BLaER1 (cell line): ENCODE data around the gene TUBGCP2.
A peak's percentile ranks its signal among the peaks of the same experiment; 100 is the strongest.

Experiments used
- H3K27ac ChIP-seq: shearing (Covaris generic); formaldehyde crosslinking; 2 replicates; pipeline ENCODE4 v1.8.1; 2022
- H3K27me3 ChIP-seq: shearing (Covaris generic); formaldehyde crosslinking; 2 replicates; pipeline ENCODE4 v1.8.1; 2022
- H3K36me3 ChIP-seq: shearing (Covaris generic); formaldehyde crosslinking; 2 replicates; pipeline ENCODE4 v1.8.1; 2022
- H3K4me1 ChIP-seq: shearing (Covaris generic); formaldehyde crosslinking; 2 replicates; pipeline ENCODE4 v1.8.1; 2022
- H3K4me2 ChIP-seq: shearing (Covaris generic); formaldehyde crosslinking; 2 replicates; pipeline ENCODE4 v1.8.1; 2022
- H3K4me3 ChIP-seq: shearing (Covaris generic); formaldehyde crosslinking; 2 replicates; pipeline ENCODE4 v1.8.1; 2022
- H3K9ac ChIP-seq: shearing (Covaris generic); formaldehyde crosslinking; 2 replicates; pipeline ENCODE4 v1.8.1; 2022
- H3K9me3 ChIP-seq: shearing (Covaris generic); formaldehyde crosslinking; 2 replicates; pipeline ENCODE4 v1.8.1; 2022
- H4K20me1 ChIP-seq: shearing (Covaris generic); formaldehyde crosslinking; 2 replicates; pipeline ENCODE4 v1.8.1; 2022
- Cebpa-rat ChIP-seq: shearing (Covaris generic); IDR thresholded peaks from 2 replicates; pipeline ENCODE4 v1.8.1; 2022

Gene TUBGCP2

GRCh38 chr10:133281628-133282372 lies 26.9 kb downstream of the TUBGCP2 start:
- TF ChIP-seq Cebpa-rat: no peak
- H3K36me3 ChIP-seq: peaks cover 88% of the 10 kb centered on the region
- peaks cover 32% of the 10 kb centered on the region for H3K4me1 ChIP-seq
- H4K20me1 ChIP-seq: peaks cover 68% of the 10 kb centered on the region
- no peak overlapping the region for H3K4me2 ChIP-seq
- no peak overlapping the region for H3K4me3 ChIP-seq
- peaks cover 6% of the 10 kb centered on the region; the same call in 1 of the 2 replicates for H3K27me3 ChIP-seq
- no peak overlapping the region for H3K9ac ChIP-seq
- no peak overlapping the region for H3K27ac ChIP-seq
- H3K9me3 ChIP-seq: no peaks in the 10 kb centered on the region

- no peak for TF ChIP-seq Cebpa-rat
- Histone ChIP-seq H3K36me3 (peaks cover 81% of the 10 kb centered on the region), H4K20me1 (peaks cover 68% of the 10 kb centered on the region)
These were observed 27.6 kb downstream of the TUBGCP2 start for GRCh38 chr10:133281084-133281483.

GRCh38 chr10:133280391-133281059 lies 28.1 kb downstream of the TUBGCP2 start:
- no peak for TF ChIP-seq Cebpa-rat
- H3K9me3 ChIP-seq: no peaks in the 10 kb centered on the region

More at GRCh38 chr10:133281084-133281483, 27.6 kb downstream of the TUBGCP2 start:
- H3K4me3 ChIP-seq: no peak overlapping the region
- no peak overlapping the region for H3K4me2 ChIP-seq
- peaks cover 39% of the 10 kb centered on the region for H3K4me1 ChIP-seq
- peaks cover 13% of the 10 kb centered on the region for H3K27me3 ChIP-seq
- no peaks in the 10 kb centered on the region for H3K9me3 ChIP-seq
- H3K9ac ChIP-seq: no peak overlapping the region
- H3K27ac ChIP-seq: no peak overlapping the region

GRCh38 chr10:133279326-133280226 lies 29.1 kb downstream of the TUBGCP2 start:
- Histone ChIP-seq H4K20me1 (peaks cover 76% of the 10 kb centered on the region), H3K9ac (no peak overlapping the region), H3K36me3 (peaks cover 66% of the 10 kb centered on the region), H3K4me2 (peak overlapping the region; percentile 96), H3K27ac (no peak overlapping the region), H3K27me3 (peaks cover 28% of the 10 kb centered on the region), H3K9me3 (no peaks in the 10 kb centered on the region), H3K4me1 (peaks cover 54% of the 10 kb centered on the region), H3K4me3 (no peak overlapping the region)
- no peak for TF ChIP-seq Cebpa-rat

More at GRCh38 chr10:133280391-133281059, 28.1 kb downstream of the TUBGCP2 start:
- Histone ChIP-seq H3K4me1 (peaks cover 44% of the 10 kb centered on the region), H3K36me3 (peaks cover 76% of the 10 kb centered on the region), H3K4me2 (no peak overlapping the region), H4K20me1 (peaks cover 69% of the 10 kb centered on the region), H3K27me3 (peaks cover 19% of the 10 kb centered on the region), H3K27ac (no peak overlapping the region), H3K9ac (no peak overlapping the region), H3K4me3 (no peak overlapping the region)

- H3K9ac ChIP-seq: no peak overlapping the region
- peak overlapping the region; percentile 96 for H3K4me2 ChIP-seq
These were observed 30.0 kb downstream of the TUBGCP2 start for GRCh38 chr10:133278577-133279265.

GRCh38 chr10:133277993-133278576 lies 30.6 kb downstream of the TUBGCP2 start:
- H3K36me3 ChIP-seq: peaks cover 51% of the 10 kb centered on the region
- H3K9ac ChIP-seq: no peak overlapping the region; the same call in 1 of the 2 replicates
- H3K27me3 ChIP-seq: peaks cover 30% of the 10 kb centered on the region
- H3K4me2 ChIP-seq: peak overlapping the region; percentile 96
- H3K4me3 ChIP-seq: no peak overlapping the region
- no peak overlapping the region for H3K27ac ChIP-seq
- H3K9me3 ChIP-seq: no peaks in the 10 kb centered on the region
- peaks cover 71% of the 10 kb centered on the region for H4K20me1 ChIP-seq
- TF ChIP-seq Cebpa-rat: no peak
- H3K4me1 ChIP-seq: peaks cover 56% of the 10 kb centered on the region

More at GRCh38 chr10:133278577-133279265, 30.0 kb downstream of the TUBGCP2 start:
- Histone ChIP-seq H3K4me1 (peaks cover 56% of the 10 kb centered on the region), H4K20me1 (peaks cover 71% of the 10 kb centered on the region), H3K27me3 (peaks cover 30% of the 10 kb centered on the region), H3K36me3 (peaks cover 58% of the 10 kb centered on the region), H3K4me3 (no peak overlapping the region), H3K27ac (no peak overlapping the region), H3K9me3 (no peaks in the 10 kb centered on the region)
- no peak for TF ChIP-seq Cebpa-rat

- peaks cover 66% of the 10 kb centered on the region for H4K20me1 ChIP-seq
- H3K4me2 ChIP-seq: peak overlapping the region; percentile 96
- no peak for TF ChIP-seq Cebpa-rat
- peaks cover 45% of the 10 kb centered on the region for H3K36me3 ChIP-seq
- no peak overlapping the region; the same call in 1 of the 2 replicates for H3K9ac ChIP-seq
- peak overlapping the region; percentile 57; the same call in 1 of the 2 replicates for H3K4me3 ChIP-seq
- no peaks in the 10 kb centered on the region for H3K9me3 ChIP-seq
- H3K4me1 ChIP-seq: peaks cover 56% of the 10 kb centered on the region
- peaks cover 30% of the 10 kb centered on the region for H3K27me3 ChIP-seq
- H3K27ac ChIP-seq: no peak overlapping the region
These were observed 31.2 kb downstream of the TUBGCP2 start for GRCh38 chr10:133277277-133277992.

- Histone ChIP-seq H3K9ac (no peak within 1 kb of the TSS; the same call in 1 of the 2 replicates), H3K36me3 (peaks cover 37% of the 10 kb centered on the region), H3K27me3 (peaks cover 30% of the 10 kb centered on the region), H4K20me1 (peaks cover 65% of the 10 kb centered on the region), H3K4me2 (peak within 1 kb of the TSS; percentile 96), H3K9me3 (no peaks in the 10 kb centered on the region), H3K4me3 (peak within 1 kb of the TSS; percentile 57), H3K4me1 (peaks cover 56% of the 10 kb centered on the region), H3K27ac (no peak within 1 kb of the TSS)
- TF ChIP-seq Cebpa-rat: no peak
These were observed 32.1 kb downstream of the TUBGCP2 start, which contains the start of gene ADAM8 for GRCh38 chr10:133276435-133277201. Gene ADAM8 (minus strand): TSS chr10:133276868. CDS start chr10:133276817, 51 bp downstream.
